Heart right ventricle (tissue), 16 donors: Measurements from ENCODE around the gene DHRSX. TPM values are rescaled to one million over a fixed set of nuclear protein-coding genes. Genes with fewer than 3 reads are reported as not detected.
"Not testable (repeated sequence)": the region's sequence is repeated elsewhere in the genome, so short reads cannot be mapped to it uniquely, and the experiment has no call there.

ENCODE experiments used
- ATAC-seq, 8 donors: fragments of 200-7000 bp; cut with Tn5 transposase; one replicate each; pipeline ENCODE4 v1.9.1; 2020; ENCODE audit warnings: mild to moderate bottlenecking in 8 of 8, moderate library complexity in 8 of 8, moderate number of reproducible peaks in 1 of 8
- DNase-seq, 2 donors: peaks; one replicate each; pipeline ENCODE4 v3.0.0-alpha.2; 2020
- H3K27ac ChIP-seq, 10 donors: fragments of 200-600 bp; sonication (generic) in 2 of 10; one replicate each; pipeline versions ENCODE4 v1.5.0 to v1.8.0; 2020 to 2022; ENCODE audit warnings: mild to moderate bottlenecking in 3 of 10
- H3K27me3 ChIP-seq, 7 donors: fragments of 200-600 bp; one replicate each; pipeline ENCODE4 v1.8.0; 2021 to 2022; ENCODE audit warnings: mild to moderate bottlenecking in 2 of 7
- H3K36me3 ChIP-seq, 9 donors: fragments of 200-600 bp; sonication (generic) in 1 of 9; one replicate each; pipeline versions ENCODE4 v1.5.0 to v1.8.0; 2020 to 2022; ENCODE audit warnings: mild to moderate bottlenecking in 2 of 9
- H3K4me1 ChIP-seq, 9 donors: fragments of 200-600 bp; sonication (generic) in 1 of 9; one replicate each; pipeline versions ENCODE4 v1.5.0 to v1.8.0; 2020 to 2022; ENCODE audit warnings: mild to moderate bottlenecking in 4 of 9
- H3K4me3 ChIP-seq, 10 donors: fragments of 200-600 bp; sonication (generic) in 2 of 10; one replicate each; pipeline versions ENCODE4 v1.5.0 to v1.8.0; 2020 to 2022; ENCODE audit warnings: mild to moderate bottlenecking in 7 of 10, moderate library complexity in 2 of 10
- H3K9me3 ChIP-seq, 11 donors: fragments of 200-600 bp in 10 of 11; sonication (generic) in 2 of 11; one replicate each; pipeline versions ENCODE4 v1.5.0 to v1.8.0; 2013 to 2022; ENCODE audit warnings: mild to moderate bottlenecking in 2 of 11, control low read depth in 1 of 11, moderate library complexity in 1 of 11
- WGBS, 2 donors: extraction: QIAGEN DNeasy Blood & Tissue Kit; methylation state at CpG; one replicate each; pipeline ENCODE4 v1.1.7; 2013; ENCODE audit warnings: inconsistent platforms in 1 of 2; 5-methylcytosine and 5-hydroxymethylcytosine counted together
- intact Hi-C, 10 donors: fragments of 100-400 bp; cut with DNase I; formaldehyde crosslinking; loops; one replicate each; pipeline versions ENCODE4 v1.11.1 to v1.14.2; 2022
- polyA plus RNA-seq, 2 donors: library from polyadenylated mRNA; stranded (reverse); fragments of 200-250 nt; gene quantifications; one replicate each; pipeline ENCODE4 v1.2.3, GENCODE V29; 2013
- total RNA-seq, 10 donors: library from RNA; stranded (reverse); fragmentation: NEBNext Ultra II Directional in 3 of 10; extraction: Animal tissue kit (Norgen Biotek cat#: 25700) in 3 of 10; gene quantifications; one replicate each; pipeline versions ENCODE4 v1.2.1 to v1.2.4, GENCODE V29; 2021 to 2023
- TF ChIP-seq, protein P1 (sequence below), 9 donors: fragments of 200-600 bp; sonication (generic) in 2 of 9; IDR thresholded peaks; one replicate each; pipeline versions ENCODE4 v1.5.0 to v1.8.0; 2021 to 2022; ENCODE audit warnings: antibody characterized with exemption in 9 of 9, mild to moderate bottlenecking in 5 of 9, moderate library complexity in 1 of 9
- donor health status: Arrhythmogenic right ventricular cardiomyopathy.
- donor health status: ischemic (EF 13 %, LVEDD 7.1; RV severe dilation, severe dysfunction).
- donor health status: healthy with polysubstance abuse.
- donor health status: DM: no; HTN: yes; CAD: no.
- donor health status: DM: no; HTN: no; CAD: no.
- donor health status: ischemic (EF 25% LVEDD 6.9; RV normal size, moderate dysfunction).
- donor health status: ischemic (EF 25% LVEDD 5.7; RV mildly dilated, moderate dysfunction).
- donor health status: healthy.
- donor health status: DM: yes; HTN: yes; CAD: no.
- donor health status: Ischemic cardiomyopathy.
- donor health status: ischemic (EF 35%, LVEDD 5.7; RV mildly dilated, moderate dysfunction).
- donor health status: nonischemic (EF 11% LVEDD 7.7; RV severe dilation, severe dysfunction).
- donor health status: DM: yes; HTN: yes; CAD: no.
- donor health status: PGD.
- donor health status: ischemic (EF 29% LVEDD 5.4; RV normal size, mild dysfunction).
- donor health status: nonischemic (EF 23%, LVEDD 6.1; RV moderate dilation, normal function).

Gene DHRSX
- total and polyA plus RNA-seq, 12 donors: 13.8 to 35.9 (median 26.2) TPM

DNA sequence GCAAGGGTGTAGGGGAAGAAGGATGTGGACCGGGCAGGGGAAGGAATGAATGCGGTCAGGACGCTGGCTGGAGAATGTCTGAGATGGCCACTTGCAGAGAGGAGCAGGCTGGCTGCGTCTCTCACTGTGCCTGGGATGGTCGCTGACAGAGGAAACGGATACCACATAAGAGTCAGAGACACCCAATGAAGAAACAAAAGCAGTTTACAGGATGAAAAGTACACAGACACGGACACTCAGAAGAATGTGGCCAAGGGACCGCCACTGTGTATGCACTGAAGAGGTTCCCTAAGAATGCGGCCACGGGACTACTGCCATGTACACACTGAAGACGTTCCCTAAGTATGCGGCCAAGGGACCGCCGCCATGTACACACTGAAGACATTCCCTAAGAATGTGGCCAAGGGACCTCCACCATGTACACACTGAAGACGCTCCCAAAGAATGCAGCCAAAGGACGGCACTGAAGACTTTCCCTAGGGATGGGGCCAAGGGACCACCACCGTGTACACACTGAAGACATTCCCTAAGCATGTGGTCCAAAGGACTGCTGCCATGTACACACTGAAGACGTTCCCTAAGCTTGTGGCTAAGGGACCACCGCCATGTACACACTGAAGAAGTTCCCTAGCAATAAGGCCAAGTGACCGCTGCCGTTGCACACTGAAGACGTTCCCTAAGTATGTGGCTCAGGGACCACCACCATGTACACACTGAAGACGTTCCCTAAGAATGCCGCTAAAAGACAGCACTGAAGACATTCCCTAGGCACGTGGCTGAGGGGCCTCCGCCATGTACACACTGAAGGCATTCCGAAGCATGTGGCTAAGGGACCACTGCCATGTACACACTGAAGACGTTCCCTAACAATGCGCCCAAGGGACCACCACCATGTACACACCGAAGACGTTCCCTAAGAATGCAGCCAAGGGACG, 32.2 kb downstream of the DHRSX start:
- Histone ChIP-seq H3K9me3 (no peaks in the 10 kb centered on the region), H3K36me3 (no peaks in the 10 kb centered on the region), H3K4me1 (no peaks in the 10 kb centered on the region), H3K27me3 (no peaks in the 10 kb centered on the region), H3K27ac (no peak overlapping the region), H3K4me3 (no peak overlapping the region)
- DNase-seq (no peak), ATAC-seq (no peak)
- 89 to 91% methylated on average over 32 of the region's 32 CpGs for WGBS, 2 donors
- intact Hi-C loops: no loop called here
- TF ChIP-seq, protein P1, sequence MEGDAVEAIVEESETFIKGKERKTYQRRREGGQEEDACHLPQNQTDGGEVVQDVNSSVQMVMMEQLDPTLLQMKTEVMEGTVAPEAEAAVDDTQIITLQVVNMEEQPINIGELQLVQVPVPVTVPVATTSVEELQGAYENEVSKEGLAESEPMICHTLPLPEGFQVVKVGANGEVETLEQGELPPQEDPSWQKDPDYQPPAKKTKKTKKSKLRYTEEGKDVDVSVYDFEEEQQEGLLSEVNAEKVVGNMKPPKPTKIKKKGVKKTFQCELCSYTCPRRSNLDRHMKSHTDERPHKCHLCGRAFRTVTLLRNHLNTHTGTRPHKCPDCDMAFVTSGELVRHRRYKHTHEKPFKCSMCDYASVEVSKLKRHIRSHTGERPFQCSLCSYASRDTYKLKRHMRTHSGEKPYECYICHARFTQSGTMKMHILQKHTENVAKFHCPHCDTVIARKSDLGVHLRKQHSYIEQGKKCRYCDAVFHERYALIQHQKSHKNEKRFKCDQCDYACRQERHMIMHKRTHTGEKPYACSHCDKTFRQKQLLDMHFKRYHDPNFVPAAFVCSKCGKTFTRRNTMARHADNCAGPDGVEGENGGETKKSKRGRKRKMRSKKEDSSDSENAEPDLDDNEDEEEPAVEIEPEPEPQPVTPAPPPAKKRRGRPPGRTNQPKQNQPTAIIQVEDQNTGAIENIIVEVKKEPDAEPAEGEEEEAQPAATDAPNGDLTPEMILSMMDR (IDR thresholded peaks at IDR 0.05): no peak

DNA sequence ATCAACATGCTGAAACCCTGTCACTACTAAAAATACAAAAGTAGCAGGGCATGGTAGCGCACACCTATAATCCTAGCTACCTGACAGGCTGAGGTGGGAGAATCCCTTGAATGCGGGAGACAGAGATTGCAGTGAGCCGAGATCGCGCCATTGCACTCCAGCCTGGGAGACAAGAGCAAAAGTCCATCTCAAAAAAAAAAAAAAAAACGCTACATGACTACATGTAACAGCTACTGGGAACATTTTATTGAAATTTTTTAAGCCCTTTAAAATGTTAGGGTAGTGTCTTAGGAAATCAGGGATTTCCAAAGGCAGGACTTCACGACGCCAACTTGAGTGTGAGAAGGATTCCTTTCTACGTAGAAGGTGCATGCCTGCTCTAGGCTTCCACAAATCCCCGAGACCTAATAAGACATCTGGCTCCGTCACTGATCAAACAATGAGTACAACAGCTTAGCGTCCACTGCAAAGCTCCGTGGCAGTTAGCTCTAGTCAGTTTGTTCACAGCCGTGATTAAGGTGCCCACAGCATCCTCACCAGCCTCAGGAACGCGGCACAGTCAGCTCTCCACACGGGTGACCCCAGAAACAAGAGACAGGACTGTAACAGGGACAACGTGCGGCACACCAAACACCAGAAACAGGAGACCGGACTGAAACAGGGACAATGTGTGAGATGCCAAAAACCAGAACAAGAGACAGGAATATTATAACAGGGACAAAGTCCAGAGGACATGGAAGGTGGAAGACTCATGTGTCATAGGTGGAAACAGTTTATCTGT, 33.7 kb downstream of the DHRSX start:
- WGBS, 2 donors: 87 to 90% methylated on average over 20 of the region's 20 CpGs
- intact Hi-C loops: no loop called here

DNA sequence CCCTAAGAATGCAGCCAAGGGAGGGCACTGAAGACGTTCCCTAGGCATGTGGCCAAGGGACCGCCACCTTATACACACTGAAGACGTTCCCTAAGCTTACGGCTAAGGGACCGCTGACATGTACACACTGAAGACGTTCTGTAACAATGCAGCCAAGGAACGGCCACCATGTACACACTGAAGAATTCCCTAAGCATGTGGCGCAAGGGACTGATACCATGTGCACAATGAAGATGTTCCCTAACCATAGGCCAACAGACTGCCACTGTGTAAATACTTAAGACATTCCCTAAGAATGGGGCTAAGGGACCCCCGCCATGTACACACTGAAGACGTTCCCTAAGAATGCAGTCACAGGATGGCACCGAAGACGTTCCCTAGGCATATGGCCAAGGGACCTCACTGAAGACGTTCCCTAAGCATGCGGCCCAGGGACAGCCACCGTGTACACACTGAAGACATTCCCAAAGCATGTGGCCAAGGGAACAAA, 36.1 kb downstream of the DHRSX start:
- intact Hi-C loops: no loop called here
- no peaks in the 10 kb centered on the region for H3K36me3 ChIP-seq
- no peaks in the 10 kb centered on the region for H3K27me3 ChIP-seq
- H3K4me3 ChIP-seq: no peak overlapping the region
- DNase-seq (no peak), ATAC-seq (no peak)
- H3K27ac ChIP-seq: no peak overlapping the region
- no peaks in the 10 kb centered on the region for H3K9me3 ChIP-seq
- 89 to 90% methylated on average over 15 of the region's 15 CpGs for WGBS, 2 donors
- TF ChIP-seq, protein P1 (IDR thresholded peaks at IDR 0.05): no peak
- peaks cover 0 to 16% (median 0%) of the 10 kb centered on the region in 9 donors for H3K4me1 ChIP-seq

More for the DNA sequence above, 33.7 kb downstream of the DHRSX start:
- Histone ChIP-seq H3K27ac (no peak overlapping the region), H3K36me3 (no peaks in the 10 kb centered on the region), H3K9me3 (no peaks in the 10 kb centered on the region), H3K4me3 (no peak overlapping the region), H3K27me3 (no peaks in the 10 kb centered on the region), H3K4me1 (peaks cover 0 to 11% (median 0%) of the 10 kb centered on the region in 9 donors)
- TF ChIP-seq, protein P1 (IDR thresholded peaks at IDR 0.05): no peak
- no peak for ATAC-seq
- no peak for DNase-seq

- ATAC-seq (peak in 1 of 8 donors; percentile 25), DNase-seq (no peak)
- TF ChIP-seq, protein P1 (IDR thresholded peaks at IDR 0.05): no peak
- 86 to 87% methylated on average over 26 to 31 of the region's 31 CpGs for WGBS, 2 donors
- intact Hi-C loops: no loop called here
- Histone ChIP-seq H3K27me3 (no peaks in the 10 kb centered on the region), H3K36me3 (no peaks in the 10 kb centered on the region), H3K27ac (no peak overlapping the region), H3K4me1 (peaks cover 0 to 16% (median 0%) of the 10 kb centered on the region in 9 donors), H3K9me3 (no peaks in the 10 kb centered on the region), H3K4me3 (no peak overlapping the region)
Measured at GRCh38 chrX:2463973-2464676, 36.7 kb downstream of the DHRSX start.

GRCh38 chrX:2463481-2463880, 37.3 kb downstream of the DHRSX start:
- H3K27me3 ChIP-seq, H3K4me3 ChIP-seq, ATAC-seq, H3K36me3 ChIP-seq, H3K9me3 ChIP-seq, DNase-seq, H3K27ac ChIP-seq, intact Hi-C loops: not testable (repeated sequence)
- peaks cover 0 to 16% (median 0%) of the 10 kb centered on the region in 9 donors for H3K4me1 ChIP-seq
- WGBS, 2 donors: 57 to 65% methylated on average over 10 of the region's 10 CpGs
